Transverse colon (tissue), 4 donors: ENCODE measurements around the gene IKBKG. TPM values are rescaled to one million over a fixed set of nuclear protein-coding genes. Genes with fewer than 3 reads are reported as not detected.
"Not testable (repeated sequence)": the region's sequence is repeated elsewhere in the genome, so short reads cannot be mapped to it uniquely, and the experiment has no call there.

Experiments used
- DNase-seq: peaks from one replicate; pipeline ENCODE4 v3.0.0-alpha.2; 2019
- H3K27ac ChIP-seq, 4 donors: fragments of 200-600 bp; sonication (generic); 2 replicates each; pipeline ENCODE4 v1.5.1; 2016 to 2018; ENCODE audit warnings: inconsistent platforms in 4 of 4
- H3K27me3 ChIP-seq: fragments of 200-600 bp; sonication (generic); 2 replicates; pipeline ENCODE4 v1.5.1; 2017; ENCODE audit warnings: inconsistent platforms
- H3K36me3 ChIP-seq, 4 donors: fragments of 200-600 bp; sonication (generic); 2 replicates each; pipeline ENCODE4 v1.5.1; 2017 to 2019; ENCODE audit warnings: inconsistent platforms in 4 of 4
- H3K4me1 ChIP-seq, 4 donors: fragments of 200-600 bp; sonication (generic); 2 replicates each; pipeline ENCODE4 v1.5.1; 2017 to 2020; ENCODE audit warnings: inconsistent platforms in 4 of 4
- H3K4me3 ChIP-seq, 4 donors: fragments of 200-600 bp; sonication (generic); 1 replicate in 1 of 4; 2 replicates in 3 of 4; pipeline versions ENCODE4 v1.5.1 to v1.6.1; 2017 to 2019; ENCODE audit warnings: inconsistent platforms in 4 of 4
- H3K9me3 ChIP-seq, 2 donors: fragments of 200-600 bp; sonication (generic); 2 replicates each; pipeline ENCODE4 v1.5.1; 2017 to 2019; ENCODE audit warnings: inconsistent platforms in 2 of 2
- EP300 ChIP-seq: sonication (generic); formaldehyde crosslinking; IDR thresholded peaks from one replicate; pipeline ENCODE4 v1.6.1; 2017; ENCODE audit warnings: antibody characterized with exemption, low read depth
- POLR2A ChIP-seq: fragments of 450-650 bp; IDR thresholded peaks from one replicate; pipeline ENCODE4 v1.6.1; 2016; ENCODE audit warnings: antibody characterized with exemption, mild to moderate bottlenecking, moderate library complexity
- POLR2AphosphoS5 ChIP-seq, 3 donors: sonication (generic); formaldehyde crosslinking; IDR thresholded peaks; one replicate each; pipeline ENCODE4 v1.6.1; 2016; ENCODE audit warnings: antibody characterized with exemption in 3 of 3
- WGBS, 2 donors: methylation state at CpG; one replicate each; pipeline ENCODE4 v1.1.5; 2018; ENCODE audit warnings: low coverage in 1 of 2; 5-methylcytosine and 5-hydroxymethylcytosine counted together
- in situ Hi-C, 4 donors: fragments of 200-750 bp; cut with MboI; loops; one replicate each; pipeline versions ENCODE4 v1.15.0 to v1.15.1; 2017; ENCODE audit warnings: low sequenced_read_pairs in 3 of 4, low pct_ligation_motif_present in 1 of 4, low pct_unique_long_range_greater_than_20kb in 1 of 4
- intact Hi-C: fragments of 100-400 bp; cut with DNase I; formaldehyde crosslinking; loops from one replicate; pipeline ENCODE4 v1.15.1; 2023; ENCODE audit warnings: low total_unique reads
- total RNA-seq, 4 donors: library from RNA; depleted of rRNA; stranded (reverse); fragments of >200 nt; gene quantifications; one replicate each; pipeline ENCODE4 v1.1.0, GENCODE V29; 2016
- TF ChIP-seq, protein P1 (sequence below), 5 experiments: fragments of 200-600 bp in 3 of 5; fragments of 450-650 bp in 2 of 5; sonication (generic) in 3 of 5; IDR thresholded peaks; 1 replicate in 2 of 5; 2 replicates in 3 of 5; pipeline ENCODE4 v1.5.1; 2016 to 2017; ENCODE audit warnings: antibody characterized with exemption in 5 of 5, inconsistent platforms in 3 of 5, mild to moderate bottlenecking in 2 of 5, moderate library complexity in 1 of 5

IKBKG gene
- total RNA-seq, 4 donors from 2014 or later: 12.2 to 61.1 (median 25.1) TPM

DNA sequence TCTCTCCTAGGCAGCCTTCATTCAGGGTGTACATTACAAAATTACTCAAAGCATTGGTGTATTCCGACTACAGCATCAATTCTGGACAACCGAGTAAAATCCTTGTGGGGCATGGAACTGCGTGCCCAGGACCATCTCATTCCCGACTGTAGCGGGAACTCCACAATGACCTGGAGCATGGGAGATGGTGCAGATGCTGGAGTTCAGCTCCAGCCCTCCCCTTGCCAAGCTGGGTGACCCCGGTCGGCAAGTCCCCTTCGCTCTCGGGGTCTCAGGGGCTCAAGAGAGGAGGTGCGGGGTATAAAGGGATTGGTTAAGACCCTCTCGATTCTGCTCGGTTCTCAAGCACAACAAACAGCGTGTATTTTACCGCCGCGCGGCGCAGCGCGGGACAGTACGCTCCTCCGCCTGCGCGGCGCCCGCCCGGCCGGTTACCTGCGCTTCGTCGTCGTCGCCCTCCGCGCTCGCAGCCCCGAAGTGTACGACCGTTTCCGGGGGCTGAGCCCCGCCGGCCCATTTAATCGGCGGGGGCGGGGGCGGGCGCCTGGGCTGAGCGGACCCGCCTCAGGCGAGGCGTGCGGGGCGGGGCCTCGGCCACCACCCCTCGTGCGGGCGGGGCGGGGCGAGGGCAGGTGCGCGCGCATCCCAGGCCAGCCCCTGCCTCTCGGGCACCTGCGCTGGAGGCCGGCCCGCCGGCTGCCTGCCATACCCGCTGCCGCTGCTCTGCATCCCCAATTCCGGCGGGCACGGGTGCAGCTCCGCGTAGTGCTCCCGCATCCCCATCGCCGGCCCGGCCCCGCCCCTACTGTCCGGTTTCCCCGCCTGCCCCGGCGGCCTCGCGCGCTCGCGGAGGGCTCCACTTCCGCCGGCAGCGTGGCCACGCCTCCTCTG is 821 bp upstream of the IKBKG start, which contains the start of gene G6PD:
TSS of gene G6PD (minus strand) at position 493 of the 891 bp plus-strand sequence. CDS start 691 bp downstream, outside the sequence.
- H3K9me3 ChIP-seq: no peaks in the 10 kb centered on the region
- peak within 1 kb of the TSS; percentile 50 to 73 (median 59) for H3K4me3 ChIP-seq
- 56% methylated on average over 91 of the region's 92 CpGs; no CpG with 5 or more reads in 1 of the 2 donors for WGBS, 2 donors
- peaks cover 0 to 32% (median 7%) of the 10 kb centered on the region in 4 donors for H3K4me1 ChIP-seq
- TF ChIP-seq POLR2AphosphoS5 (IDR thresholded peaks at IDR 0.05) (peak in 1 of 3 donors; percentile 32), POLR2A (no peak)
- TF ChIP-seq, protein P1, sequence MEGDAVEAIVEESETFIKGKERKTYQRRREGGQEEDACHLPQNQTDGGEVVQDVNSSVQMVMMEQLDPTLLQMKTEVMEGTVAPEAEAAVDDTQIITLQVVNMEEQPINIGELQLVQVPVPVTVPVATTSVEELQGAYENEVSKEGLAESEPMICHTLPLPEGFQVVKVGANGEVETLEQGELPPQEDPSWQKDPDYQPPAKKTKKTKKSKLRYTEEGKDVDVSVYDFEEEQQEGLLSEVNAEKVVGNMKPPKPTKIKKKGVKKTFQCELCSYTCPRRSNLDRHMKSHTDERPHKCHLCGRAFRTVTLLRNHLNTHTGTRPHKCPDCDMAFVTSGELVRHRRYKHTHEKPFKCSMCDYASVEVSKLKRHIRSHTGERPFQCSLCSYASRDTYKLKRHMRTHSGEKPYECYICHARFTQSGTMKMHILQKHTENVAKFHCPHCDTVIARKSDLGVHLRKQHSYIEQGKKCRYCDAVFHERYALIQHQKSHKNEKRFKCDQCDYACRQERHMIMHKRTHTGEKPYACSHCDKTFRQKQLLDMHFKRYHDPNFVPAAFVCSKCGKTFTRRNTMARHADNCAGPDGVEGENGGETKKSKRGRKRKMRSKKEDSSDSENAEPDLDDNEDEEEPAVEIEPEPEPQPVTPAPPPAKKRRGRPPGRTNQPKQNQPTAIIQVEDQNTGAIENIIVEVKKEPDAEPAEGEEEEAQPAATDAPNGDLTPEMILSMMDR (IDR thresholded peaks at IDR 0.05): peak in 2 of 5 experiments; percentile 8 to 18
- no peaks in the 10 kb centered on the region for H3K36me3 ChIP-seq
- in situ Hi-C loops: loop anchor here in 3 of 4 donors (25.0 kb wide), 3 partner anchors 134 to 1584 kb away; partner anchors contain the start of genes DNASE1L1 (in 3 of the 3), TAFAZZIN (in 3 of the 3), HCFC1 (in 1 of the 3) and TMEM187 (in 1 of the 3)
- peak; percentile 83 for DNase-seq
- intact Hi-C loops: no loop called here
- H3K27ac ChIP-seq: peak within 1 kb of the TSS; percentile 88 to 95 (median 92)
- H3K27me3 ChIP-seq: no peaks in the 10 kb centered on the region

DNA sequence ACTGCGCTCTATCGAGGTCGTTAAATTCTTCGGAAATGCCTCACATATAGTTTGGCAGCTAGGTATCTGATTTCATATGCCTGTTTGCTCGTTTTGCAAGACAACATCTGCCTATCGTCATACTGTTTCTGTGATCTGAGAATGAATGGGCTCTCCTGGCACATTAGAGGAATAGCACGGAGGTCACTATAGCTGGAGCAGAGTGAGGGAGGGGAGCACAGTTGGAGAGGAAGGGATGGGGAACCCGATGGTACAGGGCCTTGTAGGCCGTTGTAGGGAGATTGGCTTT is 552 bp downstream of the IKBKG start:
- H3K4me1 ChIP-seq: peaks cover 0 to 25% (median 7%) of the 10 kb centered on the region in 4 donors
- H3K36me3 ChIP-seq: no peaks in the 10 kb centered on the region
- WGBS, 2 donors: 55% methylated on average over 9 of the region's 9 CpGs; no CpG with 5 or more reads in 1 of the 2 donors
- in situ Hi-C loops: loop anchor here in 3 of 4 donors (25.0 kb wide), 3 partner anchors 136 to 1586 kb away; partner anchors contain the start of genes DNASE1L1 (in 3 of the 3), TAFAZZIN (in 3 of the 3), HCFC1 (in 1 of the 3) and TMEM187 (in 1 of the 3)
- H3K27me3 ChIP-seq: no peaks in the 10 kb centered on the region
- intact Hi-C loops: no loop called here
- H3K9me3 ChIP-seq: no peaks in the 10 kb centered on the region
- peak overlapping the region; percentile 88 to 95 (median 92) for H3K27ac ChIP-seq
- DNase-seq: no peak
- TF ChIP-seq EP300: no peak
- TF ChIP-seq POLR2AphosphoS5 (IDR thresholded peaks at IDR 0.05): no peak
- TF ChIP-seq, protein P1 (IDR thresholded peaks at IDR 0.05): no peak
- no peak for TF ChIP-seq POLR2A
- H3K4me3 ChIP-seq: peak overlapping the region; percentile 37 to 73 (median 59)

DNA sequence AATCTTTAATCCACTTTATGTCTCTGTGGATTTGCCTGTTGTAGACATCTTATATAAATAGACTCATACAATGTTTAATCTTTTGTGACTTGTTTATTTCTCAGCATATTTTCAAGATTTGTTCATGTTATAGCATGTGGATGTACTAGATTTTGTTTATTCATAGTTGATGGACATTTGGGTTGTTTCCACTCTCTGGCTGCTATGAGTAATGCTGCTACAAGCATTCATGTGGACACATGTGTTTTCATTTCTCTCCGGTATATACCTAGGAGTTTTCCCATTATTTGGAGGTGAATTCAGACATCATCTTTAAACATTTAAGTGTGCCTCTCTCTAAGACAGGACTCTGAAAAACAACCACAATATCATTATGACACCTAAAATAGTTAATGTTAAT is 2.3 kb downstream of the IKBKG start:
- intact Hi-C loops (no loop called here), in situ Hi-C loops (loop anchor here in 3 of 4 donors (25.0 kb wide), 3 partner anchors 137 to 1587 kb away; partner anchors contain the start of genes DNASE1L1 (in 3 of the 3), TAFAZZIN (in 3 of the 3), HCFC1 (in 1 of the 3) and TMEM187 (in 1 of the 3))
- H3K4me3 ChIP-seq: no peak overlapping the region
- no peak for TF ChIP-seq POLR2AphosphoS5 (IDR thresholded peaks at IDR 0.05)
- no peak for TF ChIP-seq EP300
- TF ChIP-seq, protein P1 (IDR thresholded peaks at IDR 0.05): no peak
- no peak for TF ChIP-seq POLR2A
- no peaks in the 10 kb centered on the region for H3K36me3 ChIP-seq
- no peaks in the 10 kb centered on the region for H3K27me3 ChIP-seq
- WGBS, 2 donors: 67% methylated on average over 1 of the region's 1 CpG; no CpG with 5 or more reads in 1 of the 2 donors
- DNase-seq: no peak
- H3K9me3 ChIP-seq: no peaks in the 10 kb centered on the region
- peaks cover 0 to 25% (median 7%) of the 10 kb centered on the region in 4 donors for H3K4me1 ChIP-seq
- H3K27ac ChIP-seq: no peak overlapping the region

DNA sequence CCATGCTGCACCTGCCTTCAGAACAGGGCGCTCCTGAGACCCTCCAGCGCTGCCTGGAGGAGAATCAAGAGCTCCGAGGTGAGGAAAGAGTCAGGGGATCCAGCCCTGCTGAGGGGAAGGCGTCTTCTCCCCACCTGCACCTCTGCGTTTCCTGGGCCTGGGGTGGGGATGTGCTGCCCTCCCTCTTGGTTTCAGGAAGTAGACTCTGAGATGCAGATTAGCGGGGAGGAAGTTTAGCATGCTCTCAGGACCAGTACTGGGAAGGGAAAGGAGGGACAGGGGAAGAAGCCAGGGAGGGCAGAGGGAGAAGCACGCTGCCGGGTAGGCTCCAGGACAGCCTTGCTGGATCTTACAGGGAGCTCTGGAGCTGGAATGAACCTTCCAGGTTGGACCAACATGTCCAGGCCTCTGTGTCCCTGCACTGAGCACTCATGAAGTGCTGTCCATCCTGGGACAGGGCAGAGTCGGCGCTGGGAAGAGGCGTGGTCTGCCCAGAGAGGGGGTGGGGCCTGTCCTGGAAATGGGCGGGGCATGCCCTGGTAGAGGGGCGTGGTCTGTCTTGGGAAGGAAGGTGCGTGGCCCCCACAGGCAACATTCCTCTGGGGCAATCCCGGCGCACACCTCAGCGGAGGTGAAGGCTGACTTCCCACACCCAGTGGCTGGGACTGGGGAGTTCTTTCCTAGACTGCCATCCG is 4.8 kb downstream of the IKBKG start:
- WGBS, 2 donors: 83% methylated on average over 8 of the region's 18 CpGs; no CpG with 5 or more reads in 1 of the 2 donors
- H3K27me3 ChIP-seq, H3K9me3 ChIP-seq, H3K4me3 ChIP-seq, in situ Hi-C loops, H3K36me3 ChIP-seq, DNase-seq, intact Hi-C loops, H3K27ac ChIP-seq: not testable (repeated sequence)
- peaks cover 0 to 20% (median 3%) of the 10 kb centered on the region in 4 donors for H3K4me1 ChIP-seq

DNA sequence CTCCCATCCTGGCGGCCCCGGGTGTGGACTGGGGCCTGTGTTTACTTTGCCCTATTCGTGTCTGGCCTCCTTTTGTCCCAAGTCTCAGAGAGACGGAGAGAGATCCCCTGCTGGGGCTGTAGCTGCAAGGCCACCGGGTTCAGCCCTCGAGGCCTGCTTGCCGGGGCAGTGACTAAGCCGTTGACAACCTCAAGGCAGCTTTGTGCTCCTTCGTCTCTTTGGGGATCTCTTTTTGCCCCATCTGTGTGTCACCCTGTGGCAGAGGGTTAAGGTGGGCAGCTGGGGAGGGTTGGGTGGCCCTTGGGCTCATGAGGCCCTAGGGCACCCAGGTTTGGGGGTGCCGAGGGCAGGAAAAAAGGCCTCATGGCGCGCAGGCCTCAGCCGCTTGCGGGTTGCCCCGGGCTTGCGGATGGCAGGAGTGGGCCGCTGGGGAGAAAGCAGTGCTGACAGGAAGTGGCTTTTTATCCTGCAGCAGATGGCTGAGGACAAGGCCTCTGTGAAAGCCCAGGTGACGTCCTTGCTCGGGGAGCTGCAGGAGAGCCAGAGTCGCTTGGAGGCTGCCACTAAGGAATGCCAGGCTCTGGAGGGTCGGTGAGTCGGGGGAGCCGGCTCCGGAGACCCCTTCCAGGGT is 10.8 kb downstream of the IKBKG start:
- in situ Hi-C loops, H3K27me3 ChIP-seq, DNase-seq, H3K4me3 ChIP-seq, H3K9me3 ChIP-seq, H3K36me3 ChIP-seq, intact Hi-C loops, H3K4me1 ChIP-seq, H3K27ac ChIP-seq: not testable (repeated sequence)
- WGBS, 2 donors: 77% methylated on average over 5 of the region's 24 CpGs; no CpG with 5 or more reads in 1 of the 2 donors

DNA sequence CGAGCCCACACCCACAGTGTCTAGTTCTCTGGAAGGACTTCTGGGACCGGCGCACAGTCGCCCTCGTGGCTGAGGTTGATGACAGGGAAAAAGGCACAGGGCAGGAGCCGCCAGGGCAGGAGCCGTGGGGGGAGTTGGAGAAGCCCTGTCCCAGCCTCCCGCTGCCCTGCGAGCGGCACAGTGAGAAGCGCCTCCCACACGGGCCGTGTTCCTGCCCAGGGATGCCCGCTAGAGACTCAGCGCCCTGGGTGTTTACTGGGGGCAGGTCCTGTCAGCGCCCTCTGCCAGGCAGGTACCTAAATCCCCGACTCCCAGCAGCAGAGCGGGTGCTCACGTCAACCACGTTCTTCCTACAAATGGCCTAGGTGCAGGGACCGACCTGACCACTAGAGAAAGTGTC is 11.5 kb downstream of the IKBKG start:
- H3K4me1 ChIP-seq, H3K27me3 ChIP-seq, H3K27ac ChIP-seq, H3K9me3 ChIP-seq, H3K36me3 ChIP-seq, in situ Hi-C loops, H3K4me3 ChIP-seq, intact Hi-C loops, DNase-seq: not testable (repeated sequence)
- no CpG with 5 or more reads among the region's 21 CpGs for WGBS, 2 donors
